SK-N-SH (cell line): ENCODE results near the gene MRPS21. TPM values are rescaled to one million over a fixed set of nuclear protein-coding genes. Genes with fewer than 3 reads are reported as not detected.

Source experiments
- CTCF ChIA-PET: fragments of 300-600, 350-600 bp; formaldehyde crosslinking; extraction: SDS; loops from one replicate; lab custom pipeline; 2021; lab: Yijun Ruan, JAX
- POLR2A ChIA-PET: fragments of 350-600 bp; sonication (Branson Sonifier 250); formaldehyde crosslinking; extraction: SDS; loops from one replicate; lab custom pipeline; 2020; ENCODE audit warnings: antibody characterized with exemption, inconsistent platforms; lab: Yijun Ruan, JAX
- DNase-seq: peaks from one replicate; pipeline ENCODE4 v3.0.0; 2012
- H2AFZ ChIP-seq: fragments of 200-600 bp; sonication (generic); 2 replicates; pipeline ENCODE4 v1.8.1; 2016; ENCODE audit warnings: antibody characterized with exemption, mild to moderate bottlenecking, low read depth
- H3F3A ChIP-seq: fragments of 200-600 bp; sonication (generic); replicated peaks from 2 replicates; pipeline ENCODE3; 2016; ENCODE audit warnings: antibody characterized with exemption, mild to moderate bottlenecking; ENCODE audit not compliant: insufficient read depth
- H3K27ac ChIP-seq, 2 experiments: fragments of 200-500 bp in 1 of 2; fragments of 200-600 bp in 1 of 2; sonication (Bioruptor generic) in 1 of 2; sonication (generic), shearing (Covaris generic) in 1 of 2; 2 replicates each; pipeline versions ENCODE4 v1.5.1 to v1.6.1; 2014 to 2016; ENCODE audit warnings: low read depth in 2 of 2, inconsistent platforms in 1 of 2, low read length in 1 of 2, mild to moderate bottlenecking in 1 of 2, mixed read lengths in 1 of 2
- H3K27me3 ChIP-seq: fragments of 200-600 bp; sonication (generic), shearing (Covaris generic); 2 replicates; pipeline ENCODE4 v1.6.1; 2016; ENCODE audit warnings: mixed run types; ENCODE audit not compliant: insufficient read depth
- H3K36me3 ChIP-seq, 2 experiments: fragments of 200-500 bp in 1 of 2; fragments of 200-600 bp in 1 of 2; sonication (Bioruptor generic) in 1 of 2; sonication (generic) in 1 of 2; replicated peaks in 1 of 2; 2 replicates each; pipeline versions ENCODE3 to v1.5.1; 2014 to 2016; ENCODE audit warnings: low read length in 1 of 2, mild to moderate bottlenecking in 1 of 2; ENCODE audit not compliant: insufficient read depth in 2 of 2, control insufficient read depth in 1 of 2
- H3K4me1 ChIP-seq, 2 experiments: fragments of 200-500 bp in 1 of 2; fragments of 200-600 bp in 1 of 2; sonication (Bioruptor generic) in 1 of 2; sonication (generic), shearing (Covaris generic) in 1 of 2; 2 replicates each; pipeline versions ENCODE4 v1.5.1 to v1.6.1; 2014 to 2016; ENCODE audit warnings: low read depth in 1 of 2, low read length in 1 of 2, mixed run types in 1 of 2; ENCODE audit not compliant: insufficient read depth in 2 of 2, control insufficient read depth in 1 of 2
- H3K4me2 ChIP-seq: fragments of 200-600 bp; sonication (generic), shearing (Covaris generic); 2 replicates; pipeline ENCODE4 v1.6.1; 2017; ENCODE audit warnings: mixed run types
- H3K4me3 ChIP-seq, 2 experiments: fragments of 200-500 bp in 1 of 2; fragments of 200-600 bp in 1 of 2; sonication (Bioruptor generic) in 1 of 2; sonication (generic), shearing (Covaris generic) in 1 of 2; 2 replicates each; pipeline versions ENCODE4 v1.5.1 to v1.8.1; 2014 to 2016; ENCODE audit warnings: low read depth in 2 of 2, inconsistent platforms in 1 of 2, low read length in 1 of 2, mild to moderate bottlenecking in 1 of 2, mixed read lengths in 1 of 2, moderate library complexity in 1 of 2
- H3K79me2 ChIP-seq: fragments of 200-600 bp; sonication (generic); 2 replicates; pipeline ENCODE4 v1.8.1; 2017; ENCODE audit warnings: mild to moderate bottlenecking; ENCODE audit not compliant: insufficient read depth
- H3K9ac ChIP-seq: fragments of 200-600 bp; sonication (generic); 2 replicates; pipeline ENCODE4 v1.6.1; 2017; ENCODE audit warnings: mixed run types
- H3K9me2 ChIP-seq: fragments of 200-600 bp; sonication (generic); 2 replicates; pipeline ENCODE4 v1.6.1; 2017; ENCODE audit warnings: mixed run types
- H3K9me3 ChIP-seq: fragments of 200-600 bp; sonication (generic); 2 replicates; pipeline ENCODE4 v1.6.1; 2017; ENCODE audit warnings: mixed run types, mild to moderate bottlenecking, moderate library complexity
- H4K20me1 ChIP-seq: fragments of 200-600 bp; sonication (generic); 2 replicates; pipeline ENCODE4 v1.6.1; 2017; ENCODE audit warnings: mild to moderate bottlenecking, mixed run types; ENCODE audit not compliant: insufficient read depth
- CHD2 ChIP-seq: fragments of 150-350 bp; IDR thresholded peaks from 2 replicates; pipeline ENCODE4 v1.6.1; 2018; ENCODE audit warnings: low read length; ENCODE audit not compliant: partially characterized antibody
- ELF1 ChIP-seq: IDR thresholded peaks from 2 replicates; pipeline ENCODE4 v1.4.0; 2012
- EZH2phosphoT487 ChIP-seq: fragments of 200-600 bp; sonication (generic); IDR thresholded peaks from 2 replicates; pipeline ENCODE4 v1.6.1; 2017; ENCODE audit warnings: low read depth, mixed run types, mild to moderate bottlenecking, antibody characterized with exemption, moderate library complexity, borderline replicate concordance
- FOSL2 ChIP-seq: IDR thresholded peaks from 2 replicates; pipeline ENCODE4 v1.4.0; 2012; ENCODE audit warnings: low read depth, mild to moderate bottlenecking, moderate library complexity, borderline replicate concordance
- FOXJ3 ChIP-seq: sonication (generic); formaldehyde crosslinking; IDR thresholded peaks from 2 replicates; pipeline ENCODE4 v1.5.1; 2020; ENCODE audit warnings: mild to moderate bottlenecking, missing genetic modification reagents
- FOXM1 ChIP-seq: IDR thresholded peaks from 2 replicates; pipeline ENCODE4 v1.4.0; 2012; ENCODE audit warnings: low read depth, mild to moderate bottlenecking
- GATA2 ChIP-seq: sonication (generic); formaldehyde crosslinking; IDR thresholded peaks from 2 replicates; pipeline ENCODE4 v1.5.0; 2020; ENCODE audit warnings: mild to moderate bottlenecking, missing genetic modification reagents
- MEF2A ChIP-seq: IDR thresholded peaks from 2 replicates; pipeline ENCODE4 v1.4.0; 2012; ENCODE audit warnings: low read depth, borderline replicate concordance
- NFIC ChIP-seq: IDR thresholded peaks from 2 replicates; pipeline ENCODE4 v1.4.0; 2012; ENCODE audit warnings: borderline replicate concordance
- NRF1 ChIP-seq: IDR thresholded peaks from 2 replicates; pipeline ENCODE4 v1.6.1; 2012; ENCODE audit warnings: low read depth, mild to moderate bottlenecking, low read length
- POLR2AphosphoS5 ChIP-seq: IDR thresholded peaks from 2 replicates; pipeline ENCODE4 v1.6.1; 2012; ENCODE audit warnings: low read depth, low read length
- RXRA ChIP-seq: IDR thresholded peaks from 2 replicates; pipeline ENCODE4 v1.4.0; 2012; ENCODE audit warnings: low read depth, mild to moderate bottlenecking, borderline replicate concordance
- SMC3 ChIP-seq: IDR thresholded peaks from 2 replicates; pipeline ENCODE4 v1.6.1; 2012; ENCODE audit warnings: low read depth, low read length, improper control_type of control experiment
- TAF1 ChIP-seq: IDR thresholded peaks from 2 replicates; pipeline ENCODE4 v1.6.1; 2012; ENCODE audit warnings: low read depth, mild to moderate bottlenecking, low read length, moderate library complexity, borderline replicate concordance
- TEAD4 ChIP-seq: IDR thresholded peaks from 2 replicates; pipeline ENCODE4 v1.4.0; 2012; ENCODE audit warnings: mild to moderate bottlenecking, borderline replicate concordance; ENCODE audit not compliant: insufficient read depth
- YY1 ChIP-seq: IDR thresholded peaks from 2 replicates; pipeline ENCODE4 v1.4.0; 2012; ENCODE audit warnings: low read depth, mild to moderate bottlenecking
- WGBS: methylation state at CpG from one replicate; pipeline ENCODE4 v1.1.6; 2017; ENCODE audit warnings: low lambda C conversion rate; 5-methylcytosine and 5-hydroxymethylcytosine counted together
- polyA plus RNA-seq, 3 experiments: library from polyadenylated mRNA; depleted of rRNA; stranded (reverse); fragments of >200 nt; gene quantifications; 2 replicates each; pipeline ENCODE4 v1.2.3, GENCODE V29; 2012
- TF ChIP-seq, protein P1 (sequence below): IDR thresholded peaks from 2 replicates; pipeline ENCODE4 v1.4.0; 2012; ENCODE audit warnings: low read depth, borderline replicate concordance
- TF ChIP-seq, protein P2 (sequence below): fragments of 200-600 bp; sonication (generic); IDR thresholded peaks from 2 replicates; pipeline ENCODE4 v1.6.1; 2017; ENCODE audit warnings: antibody characterized with exemption, mild to moderate bottlenecking, moderate library complexity
- TF ChIP-seq, protein P3 (sequence below): IDR thresholded peaks from 2 replicates; pipeline ENCODE4 v1.4.0; 2012; ENCODE audit warnings: low read depth
- TF ChIP-seq, protein P4 (sequence below): IDR thresholded peaks from 2 replicates; pipeline ENCODE4; 2012

The MRPS21 gene
- polyA plus RNA-seq, 1 of the 3 experiments (the other 2 are of a cell fraction): 136 TPM

DNA sequence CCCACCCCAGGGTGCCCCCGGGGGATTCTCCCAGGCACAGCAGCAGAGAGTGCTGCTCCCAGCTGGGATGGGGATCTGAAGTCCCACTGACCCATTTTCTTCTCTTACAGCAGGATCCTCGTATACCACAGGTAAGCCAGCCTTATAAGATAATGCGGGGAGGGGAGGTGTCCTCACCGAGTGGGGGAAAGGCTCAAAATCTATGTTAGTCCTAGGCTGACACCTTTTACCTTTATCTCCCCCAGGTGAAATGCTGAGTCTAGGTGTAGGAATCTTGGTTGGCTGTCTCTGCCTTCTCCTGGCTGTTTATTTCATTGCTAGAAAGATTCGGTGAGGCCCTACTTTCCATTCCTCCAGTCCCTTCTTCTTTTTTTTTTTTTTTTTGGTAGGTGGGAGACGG, 30.1 kb upstream of the MRPS21 start:
- WGBS: 64% methylated on average over 6 of the region's 6 CpGs
- POLR2A ChIA-PET: no interaction called here

More for the DNA sequence above, 30.1 kb upstream of the MRPS21 start:
- Histone ChIP-seq H3K9me2 (no peaks in the 10 kb centered on the region), H3K4me3 (no peak overlapping the region), H3K9ac (no peak overlapping the region), H3K9me3 (no peaks in the 10 kb centered on the region), H3K27ac (no peak overlapping the region), H3F3A (peaks cover 4% of the 10 kb centered on the region), H3K27me3 (no peaks in the 10 kb centered on the region), H3K79me2 (peaks cover 24% of the 10 kb centered on the region), H3K4me1 (peaks cover 6 to 22% of the 10 kb centered on the region in 2 experiments; a peak in 2 of 4 replicates), H3K4me2 (no peak overlapping the region), H3K36me3 (peaks cover 26 to 29% of the 10 kb centered on the region in 2 experiments), H2AFZ (no peak overlapping the region), H4K20me1 (no peaks in the 10 kb centered on the region)
- CTCF ChIA-PET: interaction anchor here (0.6 to 3.3 kb wide), 5 partner anchors 7 to 100 kb away, joined by 3 to 15 read pairs (median 3); partner anchors contain the start of gene RPRD2
- TF ChIP-seq FOXJ3 (CRISPR knock-in tag): no peak
- TF ChIP-seq EZH2phosphoT487: no peak
- no peak for TF ChIP-seq GATA2 (CRISPR knock-in tag)
- TF ChIP-seq CHD2: no peak
- no peak for TF ChIP-seq NFIC
- no peak for TF ChIP-seq NRF1
- no peak for TF ChIP-seq TAF1
- no peak for TF ChIP-seq RXRA
- TF ChIP-seq POLR2AphosphoS5: no peak
- no peak for TF ChIP-seq FOXM1
- no peak for TF ChIP-seq FOSL2
- TF ChIP-seq, protein P1, sequence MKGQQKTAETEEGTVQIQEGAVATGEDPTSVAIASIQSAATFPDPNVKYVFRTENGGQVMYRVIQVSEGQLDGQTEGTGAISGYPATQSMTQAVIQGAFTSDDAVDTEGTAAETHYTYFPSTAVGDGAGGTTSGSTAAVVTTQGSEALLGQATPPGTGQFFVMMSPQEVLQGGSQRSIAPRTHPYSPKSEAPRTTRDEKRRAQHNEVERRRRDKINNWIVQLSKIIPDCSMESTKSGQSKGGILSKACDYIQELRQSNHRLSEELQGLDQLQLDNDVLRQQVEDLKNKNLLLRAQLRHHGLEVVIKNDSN: no peak
- no peak for TF ChIP-seq ELF1
- TF ChIP-seq, protein P2, sequence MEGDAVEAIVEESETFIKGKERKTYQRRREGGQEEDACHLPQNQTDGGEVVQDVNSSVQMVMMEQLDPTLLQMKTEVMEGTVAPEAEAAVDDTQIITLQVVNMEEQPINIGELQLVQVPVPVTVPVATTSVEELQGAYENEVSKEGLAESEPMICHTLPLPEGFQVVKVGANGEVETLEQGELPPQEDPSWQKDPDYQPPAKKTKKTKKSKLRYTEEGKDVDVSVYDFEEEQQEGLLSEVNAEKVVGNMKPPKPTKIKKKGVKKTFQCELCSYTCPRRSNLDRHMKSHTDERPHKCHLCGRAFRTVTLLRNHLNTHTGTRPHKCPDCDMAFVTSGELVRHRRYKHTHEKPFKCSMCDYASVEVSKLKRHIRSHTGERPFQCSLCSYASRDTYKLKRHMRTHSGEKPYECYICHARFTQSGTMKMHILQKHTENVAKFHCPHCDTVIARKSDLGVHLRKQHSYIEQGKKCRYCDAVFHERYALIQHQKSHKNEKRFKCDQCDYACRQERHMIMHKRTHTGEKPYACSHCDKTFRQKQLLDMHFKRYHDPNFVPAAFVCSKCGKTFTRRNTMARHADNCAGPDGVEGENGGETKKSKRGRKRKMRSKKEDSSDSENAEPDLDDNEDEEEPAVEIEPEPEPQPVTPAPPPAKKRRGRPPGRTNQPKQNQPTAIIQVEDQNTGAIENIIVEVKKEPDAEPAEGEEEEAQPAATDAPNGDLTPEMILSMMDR: no peak
- TF ChIP-seq MEF2A: no peak
- no peak for TF ChIP-seq TEAD4
- no peak for TF ChIP-seq YY1
- TF ChIP-seq, protein P3, sequence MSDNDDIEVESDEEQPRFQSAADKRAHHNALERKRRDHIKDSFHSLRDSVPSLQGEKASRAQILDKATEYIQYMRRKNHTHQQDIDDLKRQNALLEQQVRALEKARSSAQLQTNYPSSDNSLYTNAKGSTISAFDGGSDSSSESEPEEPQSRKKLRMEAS: no peak
- TF ChIP-seq, protein P4, sequence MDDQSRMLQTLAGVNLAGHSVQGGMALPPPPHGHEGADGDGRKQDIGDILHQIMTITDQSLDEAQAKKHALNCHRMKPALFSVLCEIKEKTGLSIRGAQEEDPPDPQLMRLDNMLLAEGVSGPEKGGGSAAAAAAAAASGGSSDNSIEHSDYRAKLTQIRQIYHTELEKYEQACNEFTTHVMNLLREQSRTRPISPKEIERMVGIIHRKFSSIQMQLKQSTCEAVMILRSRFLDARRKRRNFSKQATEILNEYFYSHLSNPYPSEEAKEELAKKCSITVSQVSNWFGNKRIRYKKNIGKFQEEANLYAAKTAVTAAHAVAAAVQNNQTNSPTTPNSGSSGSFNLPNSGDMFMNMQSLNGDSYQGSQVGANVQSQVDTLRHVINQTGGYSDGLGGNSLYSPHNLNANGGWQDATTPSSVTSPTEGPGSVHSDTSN: no peak
- no peak for TF ChIP-seq SMC3
- DNase-seq: no peak
